KMS-11 (cell line): ENCODE measurements around the gene GRM8.

Experiments used
- H2AFZ ChIP-seq: fragments of 200-600 bp; sonication (generic); 2 replicates; pipeline ENCODE4 v1.6.1; 2016; ENCODE audit warnings: antibody characterized with exemption, mixed run types, low read depth
- H3K27ac ChIP-seq: fragments of 200-600 bp; sonication (generic); 2 replicates; pipeline ENCODE4 v1.6.1; 2016; ENCODE audit warnings: mild to moderate bottlenecking, mixed run types
- H3K27me3 ChIP-seq: fragments of 200-600 bp; sonication (generic); 2 replicates; pipeline ENCODE4 v1.6.1; 2017; ENCODE audit warnings: mild to moderate bottlenecking, low read depth, mixed run types, moderate library complexity; ENCODE audit not compliant: insufficient read depth
- H3K36me3 ChIP-seq: fragments of 200-600 bp; sonication (generic); 2 replicates; pipeline ENCODE4 v1.6.1; 2017; ENCODE audit warnings: mild to moderate bottlenecking, mixed run types; ENCODE audit not compliant: insufficient read depth
- H3K4me1 ChIP-seq: fragments of 200-600 bp; sonication (generic); 2 replicates; pipeline ENCODE4 v1.6.1; 2016; ENCODE audit warnings: mild to moderate bottlenecking, low read depth, mixed run types; ENCODE audit not compliant: poor library complexity, severe bottlenecking
- H3K4me2 ChIP-seq: fragments of 200-600 bp; sonication (generic); 2 replicates; pipeline ENCODE4 v1.7.0; 2016; ENCODE audit warnings: mild to moderate bottlenecking, mixed run types
- H3K4me3 ChIP-seq: fragments of 200-600 bp; sonication (generic); IDR thresholded peaks from 2 replicates; pipeline ENCODE4 v1.6.1; 2017; ENCODE audit warnings: low read depth, low read length, mixed read lengths; ENCODE audit not compliant: insufficient read depth
- H3K79me2 ChIP-seq: fragments of 200-600 bp; sonication (generic); 2 replicates; pipeline ENCODE4 v1.6.1; 2016; ENCODE audit warnings: low read depth, mixed run types; ENCODE audit not compliant: insufficient read depth
- H3K9ac ChIP-seq: fragments of 200-600 bp; sonication (generic); 2 replicates; pipeline ENCODE4 v1.6.1; 2016; ENCODE audit warnings: mild to moderate bottlenecking, mixed run types
- H4K20me1 ChIP-seq: fragments of 200-600 bp; sonication (generic); 2 replicates; pipeline ENCODE4 v1.6.1; 2016; ENCODE audit warnings: mild to moderate bottlenecking, mixed run types; ENCODE audit not compliant: insufficient read depth
- TF ChIP-seq, protein P1 (sequence below): fragments of 200-600 bp; sonication (generic); conservative IDR thresholded peaks from 2 replicates; pipeline ENCODE4 v1.6.1; 2017; ENCODE audit warnings: low read depth, mild to moderate bottlenecking, antibody characterized with exemption, low read length, moderate library complexity, mixed read lengths

GRM8 gene

GRCh38 chr7:126972571-126972970 lies 280.2 kb downstream of the GRM8 start:
- TF ChIP-seq, protein P1, sequence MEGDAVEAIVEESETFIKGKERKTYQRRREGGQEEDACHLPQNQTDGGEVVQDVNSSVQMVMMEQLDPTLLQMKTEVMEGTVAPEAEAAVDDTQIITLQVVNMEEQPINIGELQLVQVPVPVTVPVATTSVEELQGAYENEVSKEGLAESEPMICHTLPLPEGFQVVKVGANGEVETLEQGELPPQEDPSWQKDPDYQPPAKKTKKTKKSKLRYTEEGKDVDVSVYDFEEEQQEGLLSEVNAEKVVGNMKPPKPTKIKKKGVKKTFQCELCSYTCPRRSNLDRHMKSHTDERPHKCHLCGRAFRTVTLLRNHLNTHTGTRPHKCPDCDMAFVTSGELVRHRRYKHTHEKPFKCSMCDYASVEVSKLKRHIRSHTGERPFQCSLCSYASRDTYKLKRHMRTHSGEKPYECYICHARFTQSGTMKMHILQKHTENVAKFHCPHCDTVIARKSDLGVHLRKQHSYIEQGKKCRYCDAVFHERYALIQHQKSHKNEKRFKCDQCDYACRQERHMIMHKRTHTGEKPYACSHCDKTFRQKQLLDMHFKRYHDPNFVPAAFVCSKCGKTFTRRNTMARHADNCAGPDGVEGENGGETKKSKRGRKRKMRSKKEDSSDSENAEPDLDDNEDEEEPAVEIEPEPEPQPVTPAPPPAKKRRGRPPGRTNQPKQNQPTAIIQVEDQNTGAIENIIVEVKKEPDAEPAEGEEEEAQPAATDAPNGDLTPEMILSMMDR: no peak

DNA sequence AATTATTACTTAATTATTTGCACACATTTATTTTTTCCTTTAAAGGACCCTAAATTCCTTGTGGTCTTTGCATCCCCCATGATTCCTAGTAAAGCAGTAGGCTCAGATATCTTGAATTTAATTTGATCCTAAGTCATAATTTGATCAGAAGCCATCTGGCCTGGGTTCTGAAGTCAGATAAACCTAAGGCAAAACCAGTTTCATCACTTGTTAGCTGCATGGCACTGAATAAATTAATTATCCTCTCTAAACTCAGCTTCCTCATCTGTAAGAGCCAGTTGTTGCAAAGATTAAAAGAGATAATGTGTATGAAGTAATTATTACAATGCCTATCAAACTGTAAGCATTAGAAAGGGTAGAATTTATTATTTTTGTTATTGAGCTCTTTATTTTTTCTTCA lies 293.1 kb downstream of the GRM8 start:
- Histone ChIP-seq H3K4me2 (no peak overlapping the region), H3K79me2 (no peaks in the 10 kb centered on the region), H3K36me3 (no peaks in the 10 kb centered on the region), H3K4me1 (no peaks in the 10 kb centered on the region), H3K4me3 (no peak overlapping the region), H3K27ac (no peak overlapping the region), H3K9ac (no peak overlapping the region), H4K20me1 (no peaks in the 10 kb centered on the region), H3K27me3 (no peaks in the 10 kb centered on the region), H2AFZ (no peak overlapping the region)
- TF ChIP-seq, protein P1: no peak

More at GRCh38 chr7:126972571-126972970, 280.2 kb downstream of the GRM8 start:
- H3K4me1 ChIP-seq: no peaks in the 10 kb centered on the region
- no peak overlapping the region for H2AFZ ChIP-seq
- H3K27me3 ChIP-seq: no peaks in the 10 kb centered on the region
- no peak overlapping the region for H3K4me2 ChIP-seq
- no peaks in the 10 kb centered on the region for H3K36me3 ChIP-seq
- no peak overlapping the region for H3K4me3 ChIP-seq
- H3K9ac ChIP-seq: no peak overlapping the region
- H4K20me1 ChIP-seq: no peaks in the 10 kb centered on the region
- no peak overlapping the region for H3K27ac ChIP-seq
- H3K79me2 ChIP-seq: no peaks in the 10 kb centered on the region

GRCh38 chr7:126958367-126958766 lies 294.4 kb downstream of the GRM8 start:
- Histone ChIP-seq H3K27ac (no peak overlapping the region), H2AFZ (no peak overlapping the region), H3K4me3 (no peak overlapping the region), H3K36me3 (no peaks in the 10 kb centered on the region), H3K4me1 (no peaks in the 10 kb centered on the region), H3K9ac (no peak overlapping the region), H3K4me2 (no peak overlapping the region), H3K79me2 (no peaks in the 10 kb centered on the region), H4K20me1 (no peaks in the 10 kb centered on the region), H3K27me3 (no peaks in the 10 kb centered on the region)
- TF ChIP-seq, protein P1: no peak

- no peak overlapping the region for H2AFZ ChIP-seq
- H3K4me3 ChIP-seq: no peak overlapping the region
- H3K36me3 ChIP-seq: no peaks in the 10 kb centered on the region
- H3K27me3 ChIP-seq: no peaks in the 10 kb centered on the region
- no peak overlapping the region for H3K4me2 ChIP-seq
- H3K9ac ChIP-seq: no peak overlapping the region
- no peak overlapping the region for H3K27ac ChIP-seq
- no peaks in the 10 kb centered on the region for H3K79me2 ChIP-seq
- H3K4me1 ChIP-seq: no peaks in the 10 kb centered on the region
- TF ChIP-seq, protein P1: no peak
- H4K20me1 ChIP-seq: no peaks in the 10 kb centered on the region
Measured at GRCh38 chr7:126957443-126957842, 295.3 kb downstream of the GRM8 start.
